ENCODE results near the gene GPR137.
A peak's percentile ranks its signal among the peaks of the same experiment; 100 is the strongest.

Gene GPR137

DNA sequence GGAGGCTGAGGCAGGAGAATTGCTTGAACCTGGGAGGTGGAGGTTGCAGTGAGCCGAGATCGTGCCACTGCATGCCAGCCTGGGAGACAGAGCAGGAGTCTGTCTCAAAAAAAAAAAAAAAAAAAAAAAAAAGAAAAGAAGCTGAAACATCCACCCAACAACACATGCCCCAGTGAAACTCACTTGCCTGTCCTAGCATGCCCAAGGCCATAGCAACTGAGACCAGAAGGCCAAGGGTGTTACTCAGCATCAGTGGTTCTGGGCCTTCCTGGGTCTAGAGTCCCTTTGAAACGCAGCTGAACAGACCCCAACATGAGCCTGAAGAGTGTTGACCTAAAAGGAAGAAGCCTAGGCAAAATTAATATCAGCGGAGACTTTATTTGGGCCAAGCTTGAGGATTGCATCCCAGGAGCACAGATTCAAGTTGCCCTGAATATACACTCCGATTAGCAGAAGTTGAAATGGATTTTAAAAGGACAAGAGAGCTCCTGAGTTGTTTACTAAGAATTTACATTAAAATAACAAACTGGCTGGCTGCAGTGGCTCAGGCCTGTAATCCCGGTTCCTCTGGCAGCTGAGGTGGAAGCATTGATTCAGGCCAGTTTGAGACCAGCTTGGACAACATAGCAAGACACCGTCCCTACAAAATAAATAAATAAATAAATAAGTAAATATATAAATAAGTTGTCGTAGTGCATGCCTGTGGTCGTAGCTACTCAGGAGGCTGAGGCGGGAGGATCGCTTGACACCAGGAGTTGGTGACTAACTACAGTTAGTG is 39.2 kb downstream of the GPR137 start:
- Histone ChIP-seq H3K9me3 (no peaks in the 10 kb centered on the region; the same call in 1 of the 2 replicates), H3K4me3 (no peak overlapping the region), H3K4me1 (no peaks in the 10 kb centered on the region), H3K27me3 (ENCODE audit: low read depth) (no peaks in the 10 kb centered on the region), H3K36me3 (replicated peaks) (peaks cover 19% of the 10 kb centered on the region)
- no peak for DNase-seq (ENCODE audit: low spot score in 2 of 2)
- in situ Hi-C loops (cut with MboI; ENCODE audit: low sequenced_read_pairs): no loop called here

- peaks cover 6% of the 10 kb centered on the region; the same call in 1 of the 2 replicates for H3K36me3 ChIP-seq (replicated peaks)
- in situ Hi-C loops (cut with MboI; ENCODE audit: low sequenced_read_pairs): no loop called here
- no peak overlapping the region for H3K4me3 ChIP-seq
- no peaks in the 10 kb centered on the region; the same call in 1 of the 2 replicates for H3K9me3 ChIP-seq
- H3K4me1 ChIP-seq: peaks cover 5% of the 10 kb centered on the region; the same call in 1 of the 2 replicates
- no peak for DNase-seq (ENCODE audit: low spot score in 2 of 2)
- no peaks in the 10 kb centered on the region for H3K27me3 ChIP-seq (ENCODE audit: low read depth)
Measured at GRCh38 chr11:64327375-64327774, 41.7 kb downstream of the GPR137 start.

GRCh38 chr11:64327993-64328392 is 42.3 kb downstream of the GPR137 start:
- in situ Hi-C loops (cut with MboI; ENCODE audit: low sequenced_read_pairs): no loop called here
- no peaks in the 10 kb centered on the region for H3K36me3 ChIP-seq (replicated peaks)
- no peaks in the 10 kb centered on the region for H3K27me3 ChIP-seq (ENCODE audit: low read depth)
- H3K4me3 ChIP-seq: no peak overlapping the region
- peaks cover 5% of the 10 kb centered on the region; the same call in 1 of the 2 replicates for H3K4me1 ChIP-seq
- no peak for DNase-seq (ENCODE audit: low spot score in 2 of 2)
- no peaks in the 10 kb centered on the region; the same call in 1 of the 2 replicates for H3K9me3 ChIP-seq

- in situ Hi-C loops (cut with MboI; ENCODE audit: low sequenced_read_pairs): no loop called here
- H3K27me3 ChIP-seq (ENCODE audit: low read depth): no peaks in the 10 kb centered on the region
- no peak overlapping the region for H3K4me3 ChIP-seq
- H3K9me3 ChIP-seq: no peaks in the 10 kb centered on the region; the same call in 1 of the 2 replicates
- H3K36me3 ChIP-seq (replicated peaks): no peaks in the 10 kb centered on the region
- H3K4me1 ChIP-seq: peaks cover 5% of the 10 kb centered on the region; the same call in 1 of the 2 replicates
- no peak for DNase-seq (ENCODE audit: low spot score in 2 of 2)
Measured at GRCh38 chr11:64330888-64331287, 45.2 kb downstream of the GPR137 start.

GRCh38 chr11:64331569-64332371 is 46.1 kb downstream of the GPR137 start:
- Histone ChIP-seq H3K4me1 (peaks cover 5% of the 10 kb centered on the region; the same call in 1 of the 2 replicates), H3K4me3 (no peak overlapping the region), H3K9me3 (no peaks in the 10 kb centered on the region; the same call in 1 of the 2 replicates), H3K36me3 (replicated peaks) (no peaks in the 10 kb centered on the region), H3K27me3 (ENCODE audit: low read depth) (no peaks in the 10 kb centered on the region)
- DNase-seq (ENCODE audit: low spot score in 2 of 2): peak; percentile 37 to 76
- in situ Hi-C loops (cut with MboI; ENCODE audit: low sequenced_read_pairs): no loop called here

- Histone ChIP-seq H3K27me3 (ENCODE audit: low read depth) (no peaks in the 10 kb centered on the region), H3K9me3 (no peaks in the 10 kb centered on the region), H3K4me1 (peaks cover 12% of the 10 kb centered on the region), H3K36me3 (replicated peaks) (no peaks in the 10 kb centered on the region), H3K4me3 (no peak overlapping the region)
- in situ Hi-C loops (cut with MboI; ENCODE audit: low sequenced_read_pairs): no loop called here
- DNase-seq (ENCODE audit: low spot score in 2 of 2): no peak
Measured at GRCh38 chr11:64333556-64333955, 47.9 kb downstream of the GPR137 start.

- Histone ChIP-seq H3K36me3 (replicated peaks) (no peaks in the 10 kb centered on the region), H3K4me1 (peaks cover 12% of the 10 kb centered on the region), H3K27me3 (ENCODE audit: low read depth) (no peaks in the 10 kb centered on the region), H3K4me3 (no peak overlapping the region), H3K9me3 (no peaks in the 10 kb centered on the region)
- in situ Hi-C loops (cut with MboI; ENCODE audit: low sequenced_read_pairs): no loop called here
- peak in 1 of 2 experiments; percentile 54 for DNase-seq (ENCODE audit: low spot score in 2 of 2)
Measured at GRCh38 chr11:64334764-64335735, 49.4 kb downstream of the GPR137 start.

DNA sequence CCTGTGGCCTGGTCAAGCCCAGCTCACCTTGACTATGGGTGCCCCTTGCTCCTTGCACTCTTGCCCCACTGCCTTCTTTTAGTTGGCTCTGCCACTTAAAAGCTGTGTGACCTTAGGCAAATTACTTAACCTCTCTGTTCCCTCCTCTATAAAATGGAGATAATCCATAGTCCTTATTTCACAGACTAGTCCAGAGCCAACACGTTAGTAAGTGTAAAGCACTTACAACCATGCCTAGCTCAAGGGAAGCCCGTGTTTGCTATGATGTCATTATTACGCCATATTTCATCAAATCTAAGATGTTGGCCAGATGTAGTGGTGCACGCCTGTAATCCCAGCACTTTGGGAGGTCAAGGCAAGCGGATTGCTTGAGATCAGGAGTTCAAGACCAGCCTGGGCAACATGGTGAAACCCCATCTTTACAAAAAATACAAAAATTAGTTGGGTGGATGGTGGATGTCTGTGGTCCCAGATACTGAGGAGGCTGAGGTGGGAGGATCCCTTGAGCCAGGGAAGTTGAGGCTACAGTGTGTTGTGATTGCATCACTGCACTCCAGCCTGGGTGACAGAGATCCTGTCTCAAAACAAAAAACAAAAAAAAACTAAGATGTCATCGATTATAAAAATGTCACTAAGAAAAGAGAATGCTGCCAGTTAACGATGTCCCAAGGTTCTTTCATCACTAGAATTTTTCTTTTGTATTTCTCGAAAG is 52.0 kb downstream of the GPR137 start:
- Histone ChIP-seq H3K4me1 (peaks cover 11% of the 10 kb centered on the region), H3K36me3 (replicated peaks) (no peaks in the 10 kb centered on the region), H3K27me3 (ENCODE audit: low read depth) (no peaks in the 10 kb centered on the region), H3K9me3 (no peaks in the 10 kb centered on the region), H3K4me3 (no peak overlapping the region)
- in situ Hi-C loops (cut with MboI; ENCODE audit: low sequenced_read_pairs): no loop called here
- peak in 1 of 2 experiments; percentile 8 for DNase-seq (ENCODE audit: low spot score in 2 of 2)

DNA sequence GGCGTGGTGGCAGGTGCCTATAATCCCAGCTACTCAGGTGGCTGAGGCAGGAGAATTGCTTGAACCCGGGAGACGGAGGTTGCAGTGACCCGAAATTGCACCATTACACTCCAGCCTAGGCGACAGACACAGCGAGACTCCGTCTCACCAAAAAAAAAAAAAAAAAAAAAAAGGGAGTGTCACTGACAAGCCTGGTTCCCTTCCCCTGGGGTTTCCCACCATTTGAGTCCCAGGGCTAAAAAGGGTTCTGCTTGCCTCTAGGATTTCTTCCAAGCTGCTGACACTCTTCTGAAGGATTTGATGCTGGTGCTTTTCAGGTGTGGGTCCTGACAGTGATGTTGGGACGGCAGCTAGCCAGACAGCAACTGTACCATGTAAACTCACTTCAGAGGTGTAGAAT is 53.1 kb downstream of the GPR137 start:
- H3K4me1 ChIP-seq: peaks cover 11% of the 10 kb centered on the region
- H3K9me3 ChIP-seq: no peaks in the 10 kb centered on the region
- no peak overlapping the region for H3K4me3 ChIP-seq
- in situ Hi-C loops (cut with MboI; ENCODE audit: low sequenced_read_pairs): no loop called here
- no peaks in the 10 kb centered on the region for H3K36me3 ChIP-seq (replicated peaks)
- no peak for DNase-seq (ENCODE audit: low spot score in 2 of 2)
- no peaks in the 10 kb centered on the region for H3K27me3 ChIP-seq (ENCODE audit: low read depth)
